Caco-2 (cell line): ENCODE results near the gene PGAP1. TPM values are rescaled to one million over a fixed set of nuclear protein-coding genes. Genes with fewer than 3 reads are reported as not detected.
A peak's percentile ranks its signal among the peaks of the same experiment; 100 is the strongest.

Source experiments
- BruUV-seq: library from RNA; stranded (reverse); fragments of 400-500 nt; replicated peaks from 2 replicates; lab custom pipeline; 2021; lab: Mats Ljungman, UMichigan
- CTCF ChIA-PET: fragments of 300-600 bp; sonication (Branson Sonifier 250); formaldehyde crosslinking; loops from one replicate; lab custom pipeline; 2022; ENCODE audit warnings: antibody characterized with exemption; lab: Charles Lee
- POLR2A ChIA-PET: fragments of 300-600 bp; sonication (Branson Sonifier 250); formaldehyde crosslinking; loops from one replicate; lab custom pipeline; 2022; ENCODE audit warnings: antibody characterized with exemption; lab: Charles Lee
- DNase-seq, 2 experiments: peaks; one replicate each; pipeline versions ENCODE4 v3.0.0 to v3.0.0-alpha.2; 2020 to 2022
- H3K27me3 ChIP-seq: replicated peaks from 2 replicates; pipeline ENCODE4 v1.6.0; 2011; ENCODE audit warnings: low read length; ENCODE audit not compliant: control insufficient read depth, insufficient read depth
- H3K36me3 ChIP-seq: 2 replicates; pipeline ENCODE4 v1.5.1; 2011; ENCODE audit warnings: low read length; ENCODE audit not compliant: control insufficient read depth, insufficient read depth
- H3K4me1 ChIP-seq: fragments of 250-450 bp; sonication (Bioruptor Pico); 2 replicates; pipeline ENCODE4 v1.5.1; 2020; ENCODE audit warnings: mild to moderate bottlenecking
- H3K4me3 ChIP-seq: 2 replicates; pipeline ENCODE4 v1.5.1; 2011; ENCODE audit warnings: low read depth, mild to moderate bottlenecking, control low read depth, low read length
- H3K9me3 ChIP-seq: fragments of 250-450 bp; sonication (Bioruptor Pico); 2 replicates; pipeline ENCODE4 v1.5.1; 2020; ENCODE audit warnings: mild to moderate bottlenecking, moderate library complexity
- H3K27ac Mint-ChIP-seq: one replicate; pipeline ENCODE4 v1.8.0; 2022; ENCODE audit warnings: mixed read lengths; ENCODE audit not compliant: unreplicated experiment
- H3K27me3 Mint-ChIP-seq: one replicate; pipeline ENCODE4 v1.8.0; 2022; ENCODE audit warnings: mixed read lengths; ENCODE audit not compliant: insufficient read depth, unreplicated experiment
- H3K36me3 Mint-ChIP-seq: one replicate; pipeline ENCODE4 v1.8.0; 2022; ENCODE audit warnings: mild to moderate bottlenecking, mixed read lengths; ENCODE audit not compliant: insufficient read depth, unreplicated experiment
- H3K4me1 Mint-ChIP-seq: one replicate; pipeline ENCODE4 v1.8.0; 2022; ENCODE audit warnings: low read depth, mixed read lengths; ENCODE audit not compliant: unreplicated experiment
- H3K4me3 Mint-ChIP-seq: one replicate; pipeline ENCODE4 v1.8.0; 2022; ENCODE audit warnings: mild to moderate bottlenecking, moderate library complexity, mixed read lengths; ENCODE audit not compliant: unreplicated experiment
- H3K9me3 Mint-ChIP-seq: one replicate; pipeline ENCODE4 v1.8.0; 2022; ENCODE audit warnings: mixed read lengths; ENCODE audit not compliant: unreplicated experiment
- intact Hi-C: fragments of 100-400 bp; cut with micrococcal nuclease; formaldehyde crosslinking; loops from one replicate; pipeline ENCODE4 v1.10.0; 2022; ENCODE audit not compliant: unreplicated experiment
- total RNA-seq: library from RNA; stranded (reverse); gene quantifications from 2 replicates; pipeline ENCODE4 v1.2.3, GENCODE V29; 2022
- TF ChIP-seq, protein P1 (sequence below), 2 experiments: fragments of 200-600 bp in 1 of 2; IDR thresholded peaks; 1 replicate in 1 of 2; 2 replicates in 1 of 2; pipeline versions ENCODE4 v1.5.1 to v1.8.0; 2011 to 2022; ENCODE audit warnings: antibody characterized with exemption in 1 of 2, control low read depth in 1 of 2, inconsistent platforms in 1 of 2, low read depth in 1 of 2, low read length in 1 of 2, mild to moderate bottlenecking in 1 of 2, moderate library complexity in 1 of 2; ENCODE audit not compliant: insufficient read depth in 1 of 2, severe bottlenecking in 1 of 2, unreplicated experiment in 1 of 2

PGAP1 gene
- total RNA-seq, 1 experiment from 2014 or later: 6.4 TPM

GRCh38 chr2:196849895-196850294, 76.6 kb downstream of the PGAP1 start:
- Histone ChIP-seq H3K4me1 (no peaks in the 10 kb centered on the region), H3K27me3 (no peaks in the 10 kb centered on the region), H3K4me3 (no peak overlapping the region), H3K36me3 (no peaks in the 10 kb centered on the region), H3K9me3 (no peaks in the 10 kb centered on the region)
- Mint-ChIP-seq H3K4me1 (no peaks in the 10 kb centered on the region), H3K27ac (no peak overlapping the region), H3K9me3 (no peaks in the 10 kb centered on the region), H3K4me3 (no peak overlapping the region), H3K36me3 (no peaks in the 10 kb centered on the region), H3K27me3 (no peaks in the 10 kb centered on the region)
- intact Hi-C loops: loop anchor here (1.0 to 5.0 kb wide), 5 partner anchors 99 to 528 kb away; no protein-coding TSS in a partner anchor
- peak; percentile 41 to 43 for DNase-seq
- ChIA-PET POLR2A (no interaction called here), CTCF (interaction anchor here (1.0 kb wide), 1 partner anchor 319 kb away, joined by 3 read pairs; no protein-coding TSS in a partner anchor)
- TF ChIP-seq, protein P1, sequence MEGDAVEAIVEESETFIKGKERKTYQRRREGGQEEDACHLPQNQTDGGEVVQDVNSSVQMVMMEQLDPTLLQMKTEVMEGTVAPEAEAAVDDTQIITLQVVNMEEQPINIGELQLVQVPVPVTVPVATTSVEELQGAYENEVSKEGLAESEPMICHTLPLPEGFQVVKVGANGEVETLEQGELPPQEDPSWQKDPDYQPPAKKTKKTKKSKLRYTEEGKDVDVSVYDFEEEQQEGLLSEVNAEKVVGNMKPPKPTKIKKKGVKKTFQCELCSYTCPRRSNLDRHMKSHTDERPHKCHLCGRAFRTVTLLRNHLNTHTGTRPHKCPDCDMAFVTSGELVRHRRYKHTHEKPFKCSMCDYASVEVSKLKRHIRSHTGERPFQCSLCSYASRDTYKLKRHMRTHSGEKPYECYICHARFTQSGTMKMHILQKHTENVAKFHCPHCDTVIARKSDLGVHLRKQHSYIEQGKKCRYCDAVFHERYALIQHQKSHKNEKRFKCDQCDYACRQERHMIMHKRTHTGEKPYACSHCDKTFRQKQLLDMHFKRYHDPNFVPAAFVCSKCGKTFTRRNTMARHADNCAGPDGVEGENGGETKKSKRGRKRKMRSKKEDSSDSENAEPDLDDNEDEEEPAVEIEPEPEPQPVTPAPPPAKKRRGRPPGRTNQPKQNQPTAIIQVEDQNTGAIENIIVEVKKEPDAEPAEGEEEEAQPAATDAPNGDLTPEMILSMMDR (IDR thresholded peaks at IDR 0.05; ENCODE audit: insufficient read depth in 1 of 2, low read depth in 1 of 2, low read length in 1 of 2, severe bottlenecking in 1 of 2, unreplicated experiment in 1 of 2): peak; percentile 30 to 63
- BruUV-seq: no TSS peak

- no peaks in the 10 kb centered on the region for H3K9me3 Mint-ChIP-seq
- Histone ChIP-seq H3K4me1 (no peaks in the 10 kb centered on the region), H3K9me3 (no peaks in the 10 kb centered on the region), H3K36me3 (no peaks in the 10 kb centered on the region), H3K27me3 (no peaks in the 10 kb centered on the region), H3K4me3 (no peak overlapping the region)
- no peak overlapping the region for H3K4me3 Mint-ChIP-seq
- TF ChIP-seq, protein P1 (IDR thresholded peaks at IDR 0.05; ENCODE audit: insufficient read depth in 1 of 2, low read depth in 1 of 2, low read length in 1 of 2, severe bottlenecking in 1 of 2, unreplicated experiment in 1 of 2): no peak
- no peak for DNase-seq
- intact Hi-C loops: no loop called here
- no peaks in the 10 kb centered on the region for H3K27me3 Mint-ChIP-seq
- H3K4me1 Mint-ChIP-seq: no peaks in the 10 kb centered on the region
- ChIA-PET POLR2A (no interaction called here), CTCF (no interaction called here)
- no peaks in the 10 kb centered on the region for H3K36me3 Mint-ChIP-seq
- no TSS peak for BruUV-seq
- H3K27ac Mint-ChIP-seq: no peak overlapping the region
Observed at GRCh38 chr2:196846295-196846694, 80.2 kb downstream of the PGAP1 start.

GRCh38 chr2:196845371-196845770, 81.1 kb downstream of the PGAP1 start:
- no peaks in the 10 kb centered on the region for H3K9me3 ChIP-seq
- POLR2A ChIA-PET: no interaction called here
- Mint-ChIP-seq H3K36me3 (no peaks in the 10 kb centered on the region), H3K27ac (no peak overlapping the region), H3K9me3 (no peaks in the 10 kb centered on the region), H3K4me1 (no peaks in the 10 kb centered on the region), H3K27me3 (no peaks in the 10 kb centered on the region), H3K4me3 (no peak overlapping the region)
- CTCF ChIA-PET: no interaction called here
- no peak for DNase-seq
- intact Hi-C loops: no loop called here
- H3K4me3 ChIP-seq: no peak overlapping the region
- TF ChIP-seq, protein P1 (IDR thresholded peaks at IDR 0.05; ENCODE audit: insufficient read depth in 1 of 2, low read depth in 1 of 2, low read length in 1 of 2, severe bottlenecking in 1 of 2, unreplicated experiment in 1 of 2): no peak
- no peaks in the 10 kb centered on the region for H3K4me1 ChIP-seq
- no peaks in the 10 kb centered on the region for H3K36me3 ChIP-seq
- H3K27me3 ChIP-seq: no peaks in the 10 kb centered on the region
- no TSS peak for BruUV-seq
